A204.1 (cell line): ENCODE measurements around the gene STMN1.

Source experiments
- FAIRE-seq: peaks from 2 replicates; lab custom pipeline; 2012; peaks lifted over from hg19 to GRCh38; lab: Jason Lieb, UNC

Gene STMN1

DNA sequence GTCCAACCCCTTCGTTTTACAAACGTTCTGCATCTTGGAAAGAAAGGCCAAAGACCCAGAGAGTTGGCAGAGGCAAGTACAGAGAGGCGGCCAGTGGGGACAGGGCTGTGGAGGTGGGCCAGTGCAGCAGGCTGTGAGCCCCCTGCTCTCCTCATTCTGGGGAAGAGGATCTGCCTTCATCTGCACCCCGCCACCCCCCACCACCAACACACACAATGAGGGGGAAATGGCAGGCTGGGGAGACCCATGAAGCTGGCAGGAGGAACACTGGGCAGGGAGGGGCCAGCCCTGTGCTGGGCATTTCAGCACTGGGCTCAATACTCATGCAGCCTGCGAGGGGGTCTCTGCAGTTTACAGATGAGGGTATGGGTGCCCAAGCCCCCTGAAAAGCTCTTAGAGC is 14.6 kb downstream of the STMN1 start:
- no peak for FAIRE-seq

DNA sequence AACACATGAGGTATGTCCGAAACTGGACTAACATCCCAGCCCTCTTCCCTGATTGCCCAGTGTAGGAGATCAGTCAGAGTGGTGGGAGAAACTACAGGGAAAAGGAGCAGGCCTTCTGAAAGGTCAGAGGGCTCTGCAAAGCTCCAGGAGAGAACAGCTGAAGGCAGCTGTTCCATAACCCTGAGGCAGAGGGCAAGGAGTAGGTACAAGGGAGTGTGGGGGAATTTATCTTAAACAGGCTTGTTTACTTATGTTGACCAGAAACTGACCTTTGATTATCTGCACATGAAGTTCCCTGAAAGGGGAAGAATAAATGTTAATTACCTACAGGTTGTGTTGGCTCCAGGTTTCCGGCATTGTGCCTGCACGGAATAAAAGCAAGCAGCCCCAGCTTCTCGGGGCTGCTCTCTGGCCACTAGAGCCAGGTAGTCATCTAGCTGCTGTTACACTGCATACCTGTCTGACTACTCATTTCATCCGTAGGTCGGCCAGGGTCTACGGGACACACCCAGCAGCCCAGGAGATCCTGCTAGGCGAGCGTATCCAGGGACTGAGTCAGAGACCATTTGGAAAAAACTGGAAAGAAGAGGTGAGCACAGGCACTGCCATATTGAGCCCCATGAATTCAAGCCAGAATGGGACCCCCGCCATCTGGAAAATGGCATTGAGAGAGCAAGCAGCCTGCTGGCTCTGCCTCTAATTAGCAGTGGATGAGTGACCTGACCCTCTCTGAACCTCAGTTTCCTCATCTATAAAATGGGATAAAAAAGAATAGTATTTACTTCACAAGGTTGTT is 15.8 kb downstream of the STMN1 start:
- no peak for FAIRE-seq

DNA sequence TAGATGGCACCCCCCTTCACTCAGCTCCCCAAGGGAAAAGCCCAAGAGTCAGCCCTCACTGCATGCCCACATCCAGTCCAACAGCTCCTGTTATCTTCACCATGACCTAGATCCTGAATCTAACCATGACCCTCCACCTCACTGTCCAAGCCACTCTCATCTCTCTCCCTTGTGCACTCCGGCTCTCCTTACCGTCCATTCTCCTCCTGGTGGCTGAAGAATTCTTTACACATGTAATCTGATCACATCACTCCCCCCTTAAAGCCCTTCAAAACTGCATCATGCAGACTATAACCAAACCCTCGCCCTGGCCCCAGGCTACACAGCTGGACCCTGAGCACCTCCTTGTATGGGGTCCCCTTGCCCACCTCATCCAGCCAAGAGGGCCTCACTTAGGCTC is 16.7 kb downstream of the STMN1 start:
- FAIRE-seq: no peak

GRCh38 chr1:25888426-25888987 is 17.7 kb downstream of the STMN1 start:
- no peak for FAIRE-seq

GRCh38 chr1:25885602-25886001 is 20.6 kb downstream of the STMN1 start:
- no peak for FAIRE-seq

- FAIRE-seq: no peak
Observed at GRCh38 chr1:25881266-25881665, 25.0 kb downstream of the STMN1 start.

- FAIRE-seq: no peak
Observed at GRCh38 chr1:25880518-25880917, 25.7 kb downstream of the STMN1 start.

GRCh38 chr1:25879675-25880074 is 26.5 kb downstream of the STMN1 start:
- no peak for FAIRE-seq

GRCh38 chr1:25878690-25879089 is 27.5 kb downstream of the STMN1 start:
- FAIRE-seq: no peak

DNA sequence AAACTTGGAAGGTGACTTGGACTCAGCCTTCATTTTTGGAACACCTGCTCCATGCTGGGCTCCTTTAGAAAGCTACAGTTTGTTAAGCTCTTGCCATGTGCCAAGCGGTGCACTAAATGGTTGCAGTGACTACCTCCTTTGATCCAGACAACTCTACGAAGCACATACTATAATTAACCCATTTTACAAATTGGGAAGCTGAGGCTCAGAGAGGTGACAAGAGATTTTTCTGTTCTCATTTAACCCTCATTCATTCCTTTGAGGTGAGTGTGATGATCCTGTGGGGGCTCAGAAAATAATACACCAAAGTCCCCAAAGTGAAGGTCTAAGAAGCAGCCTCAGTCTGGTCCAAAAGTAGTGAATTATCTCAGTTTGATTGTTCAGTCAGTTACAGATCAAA is 29.1 kb downstream of the STMN1 start:
- FAIRE-seq: no peak

- no peak for FAIRE-seq
Observed at GRCh38 chr1:25876693-25877077, 29.5 kb downstream of the STMN1 start.

GRCh38 chr1:25875856-25876692 is 30.1 kb downstream of the STMN1 start:
- no peak for FAIRE-seq

- FAIRE-seq: no peak
Observed at GRCh38 chr1:25875154-25875855, 30.9 kb downstream of the STMN1 start, which contains the start of gene PAQR7. Gene PAQR7, minus strand, starts transcription at chr1:25875708. Its CDS starts 11,869 bp downstream, at chr1:25863839.

DNA sequence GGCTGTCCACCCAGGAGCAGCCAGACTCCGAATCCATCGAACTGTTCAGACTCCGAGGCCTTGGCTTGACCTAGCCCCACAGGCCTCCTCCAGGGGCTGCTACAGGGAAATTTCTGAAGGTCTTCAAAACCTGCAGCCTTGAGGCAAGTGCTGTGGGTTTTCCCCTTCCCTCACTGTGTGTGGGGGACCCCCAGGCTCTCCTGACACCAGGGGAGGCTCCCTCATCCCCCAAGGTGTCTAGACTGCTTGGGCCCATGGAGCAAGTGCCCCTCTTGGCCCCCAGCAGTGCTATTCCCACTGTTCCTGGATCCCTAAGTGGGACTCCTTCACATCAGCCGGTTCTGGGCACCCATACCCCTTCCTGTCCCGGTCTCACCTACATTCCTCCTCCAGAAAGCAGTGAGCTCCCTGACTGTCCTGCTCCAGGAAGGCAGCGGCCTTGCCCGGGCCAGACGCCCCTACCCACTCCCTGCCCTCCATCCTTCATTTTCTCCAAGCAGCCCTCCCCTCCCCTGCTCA is 31.5 kb downstream of the STMN1 start:
- no peak for FAIRE-seq

- no peak for FAIRE-seq
Observed at GRCh38 chr1:25874209-25874608, 32.0 kb downstream of the STMN1 start.

DNA sequence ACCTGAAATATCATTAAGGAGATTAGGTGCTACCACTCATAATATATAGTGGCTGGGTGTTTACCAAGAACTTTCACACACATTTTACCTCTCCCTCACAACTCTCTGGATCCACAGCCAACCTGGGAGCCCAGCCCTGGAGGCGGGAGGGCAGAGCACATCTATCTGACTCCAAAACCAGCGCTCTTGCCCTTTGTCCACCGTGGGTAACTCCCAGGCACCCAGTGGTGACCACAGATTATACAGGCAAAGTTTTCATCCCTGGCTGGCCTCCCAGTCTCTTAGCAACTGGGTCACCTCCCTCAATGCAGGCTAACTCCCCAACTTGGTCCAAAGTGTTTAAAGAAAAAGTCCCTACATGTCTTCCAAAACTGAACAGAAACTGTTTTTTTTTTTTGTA is 33.1 kb downstream of the STMN1 start:
- FAIRE-seq: no peak

DNA sequence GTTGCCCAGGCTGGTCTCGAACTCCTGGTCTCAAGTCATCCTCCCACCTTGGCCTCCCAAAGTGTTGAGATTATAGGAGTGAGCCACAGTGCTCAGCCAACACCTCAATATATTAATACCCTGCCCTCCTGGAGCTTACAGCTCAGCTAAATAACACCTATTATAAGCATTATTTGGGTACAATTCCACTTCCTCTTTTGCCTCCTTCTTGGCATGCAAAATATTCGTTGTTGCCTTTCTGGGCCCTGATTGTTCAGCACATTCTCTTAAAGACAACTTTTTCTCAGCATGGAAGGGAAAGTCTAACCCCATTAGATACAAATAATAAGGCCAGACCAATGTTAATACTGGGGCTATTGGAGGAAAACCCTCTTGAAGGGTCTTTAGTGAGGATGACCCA is 33.5 kb downstream of the STMN1 start:
- no peak for FAIRE-seq

DNA sequence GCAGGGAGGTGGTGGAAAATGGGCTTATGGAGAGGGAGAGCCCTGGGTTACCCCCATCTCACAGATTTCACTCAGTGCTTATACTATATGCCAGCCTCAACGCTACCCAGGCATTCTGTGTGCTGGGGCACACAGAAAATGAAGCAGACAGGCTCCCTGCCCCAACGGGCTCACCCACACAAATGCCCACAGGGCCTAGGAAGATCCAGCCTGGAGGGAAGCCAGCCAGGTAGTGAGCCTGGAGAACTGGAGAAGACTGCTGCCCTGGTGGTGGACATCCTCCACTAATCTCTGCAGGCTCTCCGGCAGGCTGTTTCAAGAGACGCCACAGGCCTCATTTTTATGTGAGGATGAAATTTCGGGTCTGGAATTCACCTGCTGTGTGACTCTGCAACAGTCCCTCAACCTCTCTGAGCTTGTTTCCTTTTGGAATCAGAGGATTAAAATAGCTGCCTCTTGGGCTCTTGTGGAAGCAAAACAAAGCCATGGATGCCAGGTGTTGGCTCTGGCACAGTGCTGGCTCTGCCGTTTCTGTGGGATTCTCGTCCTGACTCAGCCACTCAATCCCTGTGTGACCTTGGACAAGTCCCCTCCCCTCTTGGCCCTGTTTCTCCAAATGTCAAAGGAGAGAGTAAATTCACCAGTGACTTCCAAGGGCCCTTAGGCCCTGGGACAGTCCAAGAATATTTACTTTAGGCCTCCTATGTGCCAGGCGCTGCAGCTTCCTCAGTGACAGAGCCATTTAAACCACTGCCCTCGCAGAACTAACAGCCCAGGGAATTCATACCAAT is 34.3 kb downstream of the STMN1 start:
- no peak for FAIRE-seq

- FAIRE-seq: no peak
Observed at GRCh38 chr1:25871086-25871703, 35.0 kb downstream of the STMN1 start.

- no peak for FAIRE-seq
Observed at GRCh38 chr1:25870614-25871013, 35.6 kb downstream of the STMN1 start.
